Spleen (tissue), 11 donors: ENCODE results near the gene FERMT2. TPM values are rescaled to one million over a fixed set of nuclear protein-coding genes. Genes with fewer than 3 reads are reported as not detected.

ENCODE experiments used
- DNase-seq: peaks from one replicate; pipeline ENCODE4 v3.0.0-alpha.2; 2020
- H3K27ac ChIP-seq, 8 donors: fragments of 200-600 bp; sonication (generic) in 7 of 8; 1 replicate in 4 of 8; 2 replicates in 4 of 8; pipeline versions ENCODE4 v1.5.0 to v1.8.0; 2016 to 2021; ENCODE audit warnings: inconsistent platforms in 4 of 8, mild to moderate bottlenecking in 4 of 8, moderate library complexity in 1 of 8
- H3K27me3 ChIP-seq, 7 donors: fragments of 200-600 bp; sonication (generic) in 6 of 7; replicated peaks in 1 of 7; 1 replicate in 4 of 7; 2 replicates in 3 of 7; pipeline versions ENCODE4 v1.5.0 to v1.8.0; 2016 to 2021; ENCODE audit warnings: inconsistent platforms in 3 of 7, mild to moderate bottlenecking in 1 of 7
- H3K36me3 ChIP-seq, 6 donors: fragments of 200-600 bp; sonication (generic) in 5 of 6; 1 replicate in 4 of 6; 2 replicates in 2 of 6; pipeline versions ENCODE4 v1.5.0 to v1.8.0; 2016 to 2021; ENCODE audit warnings: inconsistent platforms in 2 of 6
- H3K4me1 ChIP-seq, 6 donors: fragments of 200-600 bp; sonication (generic) in 5 of 6; 1 replicate in 3 of 6; 2 replicates in 3 of 6; pipeline versions ENCODE4 v1.5.0 to v1.8.0; 2016 to 2021; ENCODE audit warnings: inconsistent platforms in 3 of 6
- H3K4me3 ChIP-seq, 8 donors: fragments of 200-600 bp; sonication (generic) in 7 of 8; 1 replicate in 4 of 8; 2 replicates in 4 of 8; pipeline versions ENCODE4 v1.5.0 to v1.8.0; 2016 to 2021; ENCODE audit warnings: inconsistent platforms in 4 of 8, mild to moderate bottlenecking in 4 of 8, moderate library complexity in 2 of 8
- H3K9me3 ChIP-seq, 8 donors: fragments of 200-600 bp; sonication (generic) in 7 of 8; 1 replicate in 4 of 8; 2 replicates in 4 of 8; pipeline versions ENCODE4 v1.5.0 to v1.8.0; 2016 to 2021; ENCODE audit warnings: inconsistent platforms in 4 of 8
- CTCF ChIP-seq, 11 experiments: fragments of 200-600 bp in 7 of 11; fragments of 450-650 bp in 4 of 11; sonication (generic) in 4 of 11; IDR thresholded peaks in 8 of 11; conservative IDR thresholded peaks in 3 of 11; 1 replicate in 7 of 11; 2 replicates in 4 of 11; pipeline versions ENCODE4 v1.4.0 to v1.8.0; 2016 to 2021; ENCODE audit warnings: antibody characterized with exemption in 11 of 11, inconsistent platforms in 4 of 11, mild to moderate bottlenecking in 1 of 11
- POLR2A ChIP-seq, 3 donors: fragments of 450-650 bp; IDR thresholded peaks; one replicate each; pipeline ENCODE4 v1.5.1; 2017; ENCODE audit warnings: antibody characterized with exemption in 3 of 3, mild to moderate bottlenecking in 1 of 3
- POLR2AphosphoS5 ChIP-seq, 3 donors: sonication (generic); formaldehyde crosslinking; IDR thresholded peaks; one replicate each; pipeline ENCODE4 v1.5.1; 2017; ENCODE audit warnings: antibody characterized with exemption in 3 of 3
- WGBS, 5 donors: extraction: QIAGEN DNeasy Blood & Tissue Kit in 3 of 5; methylation state at CpG; one replicate each; pipeline versions ENCODE4 v1.1.5 to v1.1.7; 2013 to 2018; 5-methylcytosine and 5-hydroxymethylcytosine counted together
- intact Hi-C: fragments of 100-400 bp; cut with DNase I; formaldehyde crosslinking; loops from one replicate; pipeline ENCODE4 v1.15.0; 2023; ENCODE audit warnings: low total_unique reads
- polyA plus RNA-seq, 3 donors: library from polyadenylated mRNA; stranded (reverse); fragments of 200-250 nt; gene quantifications; one replicate each; pipeline ENCODE4 v1.2.1, GENCODE V29; 2013
- total RNA-seq, 7 donors: library from RNA; depleted of rRNA in 3 of 7; stranded (reverse); fragments of >200 nt in 3 of 7; fragmentation: NEBNext Ultra II Directional in 4 of 7; extraction: Animal tissue kit (Norgen Biotek cat#: 25700) in 4 of 7; gene quantifications; one replicate each; pipeline versions ENCODE4 v1.1.0 to v1.2.1, GENCODE V29; 2016 to 2021
- donor health status: healthy with polysubstance abuse.
- donor health status: DM: no; HTN: no; CAD: no; lungs with moderate emphysema.
- donor health status: DM: no; HTN: no; CAD: no.
- donor health status: Bipolar disorder and iron deficiency.
- donor health status: healthy.
- donor health status: DM: no; HTN: no; CAD: no.
- donor health status: DM: yes; HTN: yes; CAD: no.

The FERMT2 gene
- total and polyA plus RNA-seq, 10 donors, result 10.5 to 94.5 (median 52.7) TPM

GRCh38 chr14:52900731-52901130, 50.1 kb downstream of the FERMT2 start:
- Histone ChIP-seq H3K27me3 (no peaks in the 10 kb centered on the region), H3K9me3 (no peaks in the 10 kb centered on the region), H3K4me3 (no peak overlapping the region), H3K27ac (no peak overlapping the region), H3K4me1 (peaks cover 0 to 6% (median 0%) of the 10 kb centered on the region in 6 donors), H3K36me3 (peaks cover 0 to 8% (median 0%) of the 10 kb centered on the region in 6 donors)
- 78 to 93% (median 83%) methylated on average over 8 of the region's 8 CpGs for WGBS, 5 donors
- DNase-seq, result no peak
- intact Hi-C loops, result no loop called here
- TF ChIP-seq CTCF (IDR thresholded peaks at IDR 0.05 in 8 of 11, conservative IDR thresholded peaks at IDR 0.05 in 3 of 11) (no peak), POLR2AphosphoS5 (IDR thresholded peaks at IDR 0.05) (no peak), POLR2A (IDR thresholded peaks at IDR 0.05) (no peak)

DNA sequence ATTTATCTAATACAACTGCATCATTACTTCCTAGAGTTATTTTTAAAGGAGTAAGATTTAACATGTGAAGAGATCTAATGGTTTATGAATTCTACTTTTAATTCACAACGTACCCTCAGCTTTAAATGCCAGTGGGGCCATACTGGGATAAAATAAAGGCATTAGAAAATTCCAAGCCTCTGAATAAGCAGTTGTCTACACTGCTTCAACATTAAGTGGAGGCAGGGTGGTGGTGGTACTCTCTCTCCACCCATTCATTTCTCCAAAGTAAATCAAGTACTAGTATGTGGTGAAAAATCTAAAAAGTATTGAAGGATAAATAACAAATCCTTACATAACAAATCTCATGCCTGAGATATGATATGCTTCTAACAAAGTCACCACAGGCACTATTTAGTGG, 52.4 kb downstream of the FERMT2 start:
- Histone ChIP-seq H3K36me3 (peaks cover 0 to 8% (median 0%) of the 10 kb centered on the region in 6 donors), H3K27me3 (no peaks in the 10 kb centered on the region), H3K4me3 (no peak overlapping the region), H3K9me3 (no peaks in the 10 kb centered on the region), H3K27ac (no peak overlapping the region), H3K4me1 (peaks cover 0 to 9% (median 2%) of the 10 kb centered on the region in 6 donors)
- no peak for TF ChIP-seq POLR2AphosphoS5 (IDR thresholded peaks at IDR 0.05)
- TF ChIP-seq POLR2A (IDR thresholded peaks at IDR 0.05), result no peak
- TF ChIP-seq CTCF (IDR thresholded peaks at IDR 0.05 in 8 of 11, conservative IDR thresholded peaks at IDR 0.05 in 3 of 11), result no peak
- DNase-seq, result no peak
- WGBS, 5 donors, result 64 to 78% (median 73%) methylated on average over 1 of the region's 1 CpG
- intact Hi-C loops, result no loop called here

DNA sequence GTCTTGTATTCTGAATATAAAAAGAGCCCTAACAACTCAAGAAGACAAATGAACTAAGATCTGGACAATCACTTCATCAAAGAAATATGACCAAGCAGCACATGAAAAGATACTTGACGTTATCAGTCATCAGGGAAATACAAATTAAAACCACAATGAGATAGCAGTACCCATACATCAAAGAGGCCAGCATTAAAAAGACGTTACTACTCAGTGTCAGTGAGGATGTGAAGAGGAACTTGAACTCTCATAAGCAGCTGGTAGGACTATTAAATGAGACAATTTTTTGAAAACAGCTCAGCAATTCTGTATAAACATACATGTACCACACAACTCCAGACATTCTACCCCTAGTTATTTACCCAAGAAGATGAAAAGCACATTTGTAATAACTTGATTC, 55.9 kb downstream of the FERMT2 start:
- H3K27ac ChIP-seq, result no peak overlapping the region
- peaks cover 0 to 7% (median 2%) of the 10 kb centered on the region in 6 donors for H3K4me1 ChIP-seq
- WGBS, 5 donors, result 4 to 26% (median 10%) methylated on average over 2 of the region's 2 CpGs
- no peak overlapping the region for H3K4me3 ChIP-seq
- peaks cover 0 to 19% (median 0%) of the 10 kb centered on the region in 6 donors for H3K36me3 ChIP-seq
- H3K27me3 ChIP-seq, result no peaks in the 10 kb centered on the region
- H3K9me3 ChIP-seq, result no peaks in the 10 kb centered on the region
- TF ChIP-seq POLR2AphosphoS5 (IDR thresholded peaks at IDR 0.05) (no peak), POLR2A (IDR thresholded peaks at IDR 0.05) (no peak), CTCF (IDR thresholded peaks at IDR 0.05 in 8 of 11, conservative IDR thresholded peaks at IDR 0.05 in 3 of 11) (no peak)
- intact Hi-C loops, result no loop called here
- DNase-seq, result no peak

DNA sequence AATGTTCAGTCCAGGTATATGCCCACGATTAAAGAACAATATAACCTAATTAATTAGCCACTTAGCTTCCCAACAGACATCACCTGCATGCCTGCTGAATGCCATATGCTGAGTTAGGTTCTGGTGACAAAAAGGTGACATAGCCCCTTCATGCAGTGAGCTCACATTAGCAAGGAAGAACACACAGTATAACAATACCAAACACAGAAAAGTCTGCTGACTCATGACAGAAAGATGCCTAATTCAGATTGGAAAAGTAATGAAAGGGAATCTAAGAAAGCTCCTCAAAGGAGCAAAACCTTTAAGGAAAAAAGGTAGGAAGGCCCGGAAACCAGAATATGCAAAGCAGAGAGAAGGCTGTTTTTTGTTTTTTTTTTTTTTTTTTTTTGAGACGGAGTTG, 59.0 kb downstream of the FERMT2 start:
- no peak for DNase-seq
- H3K27me3 ChIP-seq, result no peaks in the 10 kb centered on the region
- TF ChIP-seq POLR2A (IDR thresholded peaks at IDR 0.05) (no peak), CTCF (IDR thresholded peaks at IDR 0.05 in 8 of 11, conservative IDR thresholded peaks at IDR 0.05 in 3 of 11) (no peak), POLR2AphosphoS5 (IDR thresholded peaks at IDR 0.05) (no peak)
- no peak overlapping the region for H3K27ac ChIP-seq
- H3K9me3 ChIP-seq, result no peaks in the 10 kb centered on the region
- H3K36me3 ChIP-seq, result peaks cover 0 to 32% (median 0%) of the 10 kb centered on the region in 6 donors
- H3K4me1 ChIP-seq, result peaks cover 0 to 7% (median 2%) of the 10 kb centered on the region in 6 donors
- intact Hi-C loops, result no loop called here
- no peak overlapping the region for H3K4me3 ChIP-seq
- WGBS, 5 donors, result 87 to 95% (median 92%) methylated on average over 3 of the region's 3 CpGs
